ENCODE data around the gene POU6F1.

GRCh38 chr12:51218607-51219161 is 822 bp upstream of the POU6F1 start:
- TF ChIP-seq POLR2A (IDR thresholded peaks at IDR 0.05; ENCODE audit: extremely low read depth, insufficient read length) (no peak), CTCF (IDR thresholded peaks at IDR 0.05; ENCODE audit: low read depth, low read length) (no peak)

All from NB4 (cell line).